Neural cell (in vitro differentiated cells): Measurements from ENCODE around the gene COL5A1. TPM values are rescaled to one million over a fixed set of nuclear protein-coding genes. Genes with fewer than 3 reads are reported as not detected.

Source experiments
- H2AFZ ChIP-seq: fragments of 200-600, 300-800 bp; sonication (generic), shearing (Covaris generic); 2 replicates; pipeline ENCODE4 v1.6.0; 2014; ENCODE audit warnings: low read depth, mild to moderate bottlenecking, antibody characterized with exemption, low read length, moderate library complexity
- H3F3A ChIP-seq: fragments of 200-600 bp; shearing (Covaris generic); 2 replicates; pipeline ENCODE4 v1.6.1; 2016; ENCODE audit warnings: mild to moderate bottlenecking, moderate library complexity, mixed read lengths, antibody characterized with exemption, low read length; ENCODE audit not compliant: insufficient read depth, poor library complexity, severe bottlenecking
- H3K27ac ChIP-seq: fragments of 200-600, 300-800 bp; sonication (generic), shearing (Covaris generic); 2 replicates; pipeline ENCODE4 v1.5.1; 2014; ENCODE audit warnings: mild to moderate bottlenecking, low read length, moderate library complexity
- H3K27me3 ChIP-seq: fragments of 300-800, 200-600 bp; sonication (generic), shearing (Covaris generic); 2 replicates; pipeline ENCODE4 v1.6.0; 2014; ENCODE audit warnings: mild to moderate bottlenecking, low read depth, low read length, moderate library complexity; ENCODE audit not compliant: insufficient read depth
- H3K36me3 ChIP-seq: fragments of 300-800, 200-600 bp; sonication (generic), shearing (Covaris generic); 2 replicates; pipeline ENCODE4 v1.5.1; 2014; ENCODE audit warnings: mild to moderate bottlenecking, antibody characterized with exemption, low read length, moderate library complexity; ENCODE audit not compliant: insufficient read depth
- H3K4me2 ChIP-seq: fragments of 300-800, 200-600 bp; sonication (generic), shearing (Covaris generic); 2 replicates; pipeline ENCODE4 v1.6.0; 2014; ENCODE audit warnings: mild to moderate bottlenecking, low read length
- H3K4me3 ChIP-seq: fragments of 300-800, 200-600 bp; sonication (generic), shearing (Covaris generic); 2 replicates; pipeline ENCODE4 v1.5.1; 2014; ENCODE audit warnings: mild to moderate bottlenecking, low read length, moderate library complexity
- H3K79me2 ChIP-seq: fragments of 200-600 bp; shearing (Covaris generic); replicated peaks from 2 replicates; pipeline ENCODE4 v1.6.0; 2014; ENCODE audit warnings: mild to moderate bottlenecking, low read length, moderate library complexity; ENCODE audit not compliant: insufficient read depth
- H3K9ac ChIP-seq: fragments of 300-800, 200-600 bp; sonication (generic), shearing (Covaris generic); 2 replicates; pipeline ENCODE4 v1.6.1; 2016; ENCODE audit warnings: mild to moderate bottlenecking, low read length, mixed read lengths
- H3K9me2 ChIP-seq: fragments of 200-600 bp; shearing (Covaris generic); 2 replicates; pipeline ENCODE4 v1.6.1; 2016; ENCODE audit warnings: mild to moderate bottlenecking, low read length, mixed read lengths; ENCODE audit not compliant: insufficient read depth
- H3K9me3 ChIP-seq: fragments of 200-600, 300-800 bp; sonication (generic), shearing (Covaris generic); 2 replicates; pipeline ENCODE4 v1.6.1; 2016; ENCODE audit warnings: mild to moderate bottlenecking, mixed run types, low read length, moderate library complexity, mixed read lengths
- H4K20me1 ChIP-seq: fragments of 200-600 bp; shearing (Covaris generic); 2 replicates; pipeline ENCODE4 v1.6.1; 2016; ENCODE audit warnings: mild to moderate bottlenecking, mixed run types; ENCODE audit not compliant: insufficient read depth
- EP300 ChIP-seq: fragments of 450-650 bp; conservative IDR thresholded peaks from 2 replicates; pipeline ENCODE4 v1.6.1; 2014; ENCODE audit warnings: antibody characterized with exemption, mild to moderate bottlenecking, moderate library complexity; ENCODE audit not compliant: poor library complexity, severe bottlenecking
- EZH2 ChIP-seq: fragments of 200-600, 300-800 bp; shearing (Covaris generic), sonication (generic); IDR thresholded peaks from 2 replicates; pipeline ENCODE4 v1.6.1; 2014; ENCODE audit warnings: antibody characterized with exemption, low read length, borderline replicate concordance, mild to moderate bottlenecking; ENCODE audit not compliant: insufficient read depth, poor library complexity, severe bottlenecking
- MXI1 ChIP-seq: fragments of 450-650 bp; conservative IDR thresholded peaks from 2 replicates; pipeline ENCODE4 v1.6.1; 2014; ENCODE audit warnings: antibody characterized with exemption, mild to moderate bottlenecking; ENCODE audit not compliant: poor library complexity, severe bottlenecking
- POLR2AphosphoS5 ChIP-seq: IDR thresholded peaks from 2 replicates; pipeline ENCODE4 v1.6.1; 2012
- RAD21 ChIP-seq: fragments of 450-650 bp; conservative IDR thresholded peaks from 2 replicates; pipeline ENCODE4 v1.6.1; 2014; ENCODE audit warnings: antibody characterized with exemption, mild to moderate bottlenecking, moderate library complexity
- SMC3 ChIP-seq: fragments of 450-650 bp; conservative IDR thresholded peaks from 2 replicates; pipeline ENCODE4 v1.6.1; 2014; ENCODE audit warnings: antibody characterized with exemption, mild to moderate bottlenecking, moderate library complexity; ENCODE audit not compliant: poor library complexity
- TAF1 ChIP-seq: IDR thresholded peaks from 2 replicates; pipeline ENCODE4 v1.6.1; 2012; ENCODE audit warnings: low read depth
- polyA plus RNA-seq: library from polyadenylated mRNA; depleted of rRNA; stranded (reverse); fragments of >200 nt; gene quantifications from 2 replicates; pipeline ENCODE4 v1.2.3, GENCODE V29; 2014
- TF ChIP-seq, protein P1 (sequence below): fragments of 450-650 bp; IDR thresholded peaks from 2 replicates; pipeline ENCODE4 v1.5.1; 2014; ENCODE audit warnings: antibody characterized with exemption, mild to moderate bottlenecking, moderate library complexity; ENCODE audit not compliant: poor library complexity, severe bottlenecking
- TF ChIP-seq, protein P2 (sequence below): IDR thresholded peaks from 2 replicates; pipeline ENCODE4 v1.6.1; 2012; ENCODE audit warnings: borderline replicate concordance

The COL5A1 gene
- polyA plus RNA-seq, 1 donor from 2014 or later, result not detected

DNA sequence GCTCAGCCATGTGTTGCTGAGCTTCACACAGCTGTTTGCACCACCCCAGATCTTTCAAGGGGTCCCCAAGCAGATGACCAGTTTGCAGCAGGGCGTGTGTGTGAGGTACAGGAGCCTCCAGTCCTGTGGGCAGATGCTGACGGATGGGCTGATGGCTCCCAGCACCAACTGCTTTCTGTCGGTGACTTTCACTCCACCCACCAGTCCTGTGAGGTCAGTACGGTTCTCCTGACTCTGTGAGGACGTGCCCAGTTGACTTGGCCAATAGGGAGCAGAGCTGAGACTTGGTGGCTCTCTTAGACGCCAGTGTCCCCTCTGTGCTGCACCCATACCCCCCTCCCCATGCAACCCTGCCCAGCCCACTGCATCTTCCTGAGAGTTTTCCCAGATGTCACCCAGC is 19.7 kb downstream of the COL5A1 start:
- Histone ChIP-seq H3K36me3 (no peaks in the 10 kb centered on the region), H3F3A (no peaks in the 10 kb centered on the region), H4K20me1 (no peaks in the 10 kb centered on the region), H3K9me3 (no peaks in the 10 kb centered on the region), H3K4me2 (no peak overlapping the region), H3K79me2 (no peaks in the 10 kb centered on the region), H3K27ac (no peak overlapping the region), H3K27me3 (no peaks in the 10 kb centered on the region), H3K4me3 (no peak overlapping the region), H3K9ac (no peak overlapping the region), H2AFZ (no peak overlapping the region), H3K9me2 (no peaks in the 10 kb centered on the region)
- no peak for TF ChIP-seq RAD21
- no peak for TF ChIP-seq POLR2AphosphoS5

DNA sequence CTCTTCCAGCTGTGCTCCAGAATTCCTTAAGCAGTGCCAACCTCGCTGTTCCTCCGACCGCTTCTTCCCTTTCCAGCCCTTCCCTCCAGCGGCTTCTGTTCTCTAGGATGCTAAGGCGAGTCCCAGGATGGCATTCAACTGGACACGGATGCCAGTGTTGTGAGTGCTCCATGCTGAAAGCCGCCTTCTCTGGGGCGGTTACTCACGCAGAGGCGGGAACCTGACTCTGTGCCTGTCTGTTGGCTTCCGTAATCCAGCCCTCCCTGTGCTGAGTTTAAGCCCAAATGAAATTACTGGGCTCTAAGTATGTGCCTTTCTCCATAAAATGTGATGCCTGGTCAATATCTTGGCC is 20.2 kb downstream of the COL5A1 start:
- no peak for TF ChIP-seq MXI1
- TF ChIP-seq, protein P1, sequence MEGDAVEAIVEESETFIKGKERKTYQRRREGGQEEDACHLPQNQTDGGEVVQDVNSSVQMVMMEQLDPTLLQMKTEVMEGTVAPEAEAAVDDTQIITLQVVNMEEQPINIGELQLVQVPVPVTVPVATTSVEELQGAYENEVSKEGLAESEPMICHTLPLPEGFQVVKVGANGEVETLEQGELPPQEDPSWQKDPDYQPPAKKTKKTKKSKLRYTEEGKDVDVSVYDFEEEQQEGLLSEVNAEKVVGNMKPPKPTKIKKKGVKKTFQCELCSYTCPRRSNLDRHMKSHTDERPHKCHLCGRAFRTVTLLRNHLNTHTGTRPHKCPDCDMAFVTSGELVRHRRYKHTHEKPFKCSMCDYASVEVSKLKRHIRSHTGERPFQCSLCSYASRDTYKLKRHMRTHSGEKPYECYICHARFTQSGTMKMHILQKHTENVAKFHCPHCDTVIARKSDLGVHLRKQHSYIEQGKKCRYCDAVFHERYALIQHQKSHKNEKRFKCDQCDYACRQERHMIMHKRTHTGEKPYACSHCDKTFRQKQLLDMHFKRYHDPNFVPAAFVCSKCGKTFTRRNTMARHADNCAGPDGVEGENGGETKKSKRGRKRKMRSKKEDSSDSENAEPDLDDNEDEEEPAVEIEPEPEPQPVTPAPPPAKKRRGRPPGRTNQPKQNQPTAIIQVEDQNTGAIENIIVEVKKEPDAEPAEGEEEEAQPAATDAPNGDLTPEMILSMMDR, result no peak
- no peak for TF ChIP-seq RAD21
- no peak for TF ChIP-seq EZH2
- no peak for TF ChIP-seq SMC3
- no peak for TF ChIP-seq POLR2AphosphoS5
- no peak for TF ChIP-seq EP300
- TF ChIP-seq, protein P2, sequence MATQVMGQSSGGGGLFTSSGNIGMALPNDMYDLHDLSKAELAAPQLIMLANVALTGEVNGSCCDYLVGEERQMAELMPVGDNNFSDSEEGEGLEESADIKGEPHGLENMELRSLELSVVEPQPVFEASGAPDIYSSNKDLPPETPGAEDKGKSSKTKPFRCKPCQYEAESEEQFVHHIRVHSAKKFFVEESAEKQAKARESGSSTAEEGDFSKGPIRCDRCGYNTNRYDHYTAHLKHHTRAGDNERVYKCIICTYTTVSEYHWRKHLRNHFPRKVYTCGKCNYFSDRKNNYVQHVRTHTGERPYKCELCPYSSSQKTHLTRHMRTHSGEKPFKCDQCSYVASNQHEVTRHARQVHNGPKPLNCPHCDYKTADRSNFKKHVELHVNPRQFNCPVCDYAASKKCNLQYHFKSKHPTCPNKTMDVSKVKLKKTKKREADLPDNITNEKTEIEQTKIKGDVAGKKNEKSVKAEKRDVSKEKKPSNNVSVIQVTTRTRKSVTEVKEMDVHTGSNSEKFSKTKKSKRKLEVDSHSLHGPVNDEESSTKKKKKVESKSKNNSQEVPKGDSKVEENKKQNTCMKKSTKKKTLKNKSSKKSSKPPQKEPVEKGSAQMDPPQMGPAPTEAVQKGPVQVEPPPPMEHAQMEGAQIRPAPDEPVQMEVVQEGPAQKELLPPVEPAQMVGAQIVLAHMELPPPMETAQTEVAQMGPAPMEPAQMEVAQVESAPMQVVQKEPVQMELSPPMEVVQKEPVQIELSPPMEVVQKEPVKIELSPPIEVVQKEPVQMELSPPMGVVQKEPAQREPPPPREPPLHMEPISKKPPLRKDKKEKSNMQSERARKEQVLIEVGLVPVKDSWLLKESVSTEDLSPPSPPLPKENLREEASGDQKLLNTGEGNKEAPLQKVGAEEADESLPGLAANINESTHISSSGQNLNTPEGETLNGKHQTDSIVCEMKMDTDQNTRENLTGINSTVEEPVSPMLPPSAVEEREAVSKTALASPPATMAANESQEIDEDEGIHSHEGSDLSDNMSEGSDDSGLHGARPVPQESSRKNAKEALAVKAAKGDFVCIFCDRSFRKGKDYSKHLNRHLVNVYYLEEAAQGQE, result no peak
- TF ChIP-seq TAF1, result no peak
- Histone ChIP-seq H3F3A (no peaks in the 10 kb centered on the region), H3K36me3 (no peaks in the 10 kb centered on the region), H3K9ac (no peak overlapping the region), H4K20me1 (no peaks in the 10 kb centered on the region), H3K27me3 (no peaks in the 10 kb centered on the region), H3K27ac (no peak overlapping the region), H3K4me2 (no peak overlapping the region), H3K79me2 (no peaks in the 10 kb centered on the region), H3K9me3 (no peaks in the 10 kb centered on the region), H3K9me2 (no peaks in the 10 kb centered on the region), H2AFZ (no peak overlapping the region), H3K4me3 (no peak overlapping the region)
